GM12875 (cell line): ENCODE measurements around the gene SLC12A4.
A peak's percentile ranks its signal among the peaks of the same experiment; 100 is the strongest.

Experiments used
- H3K4me3 ChIP-seq: one replicate; pipeline ENCODE4 v1.5.1; 2011; ENCODE audit warnings: low read depth, low read length, control low read depth
- TF ChIP-seq, protein P1 (sequence below): IDR thresholded peaks from 2 replicates; pipeline ENCODE4 v1.5.1; 2011; ENCODE audit warnings: low read depth, mild to moderate bottlenecking, control low read depth, inconsistent platforms, low read length, moderate library complexity, borderline replicate concordance; ENCODE audit not compliant: insufficient read depth

Gene SLC12A4

DNA sequence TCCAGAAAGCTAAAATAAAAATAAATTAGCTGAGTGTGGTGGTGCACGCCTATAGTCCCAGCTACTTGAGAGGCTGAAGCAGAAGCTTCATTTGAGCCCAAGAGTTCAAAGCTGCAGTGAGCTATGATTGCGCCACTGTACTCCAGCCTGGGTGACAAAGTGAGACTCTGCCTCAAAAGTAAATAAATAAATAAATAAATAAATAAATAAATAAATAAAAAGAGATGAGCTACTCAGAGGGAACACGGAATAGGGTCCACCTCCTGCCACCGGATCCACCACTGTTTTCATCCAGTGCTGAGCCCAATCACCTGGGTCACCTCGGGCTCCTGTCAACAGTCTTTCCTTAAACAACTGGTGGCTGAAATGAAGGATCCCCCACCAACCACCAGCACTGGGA, 18.5 kb upstream of the SLC12A4 start:
- TF ChIP-seq, protein P1, sequence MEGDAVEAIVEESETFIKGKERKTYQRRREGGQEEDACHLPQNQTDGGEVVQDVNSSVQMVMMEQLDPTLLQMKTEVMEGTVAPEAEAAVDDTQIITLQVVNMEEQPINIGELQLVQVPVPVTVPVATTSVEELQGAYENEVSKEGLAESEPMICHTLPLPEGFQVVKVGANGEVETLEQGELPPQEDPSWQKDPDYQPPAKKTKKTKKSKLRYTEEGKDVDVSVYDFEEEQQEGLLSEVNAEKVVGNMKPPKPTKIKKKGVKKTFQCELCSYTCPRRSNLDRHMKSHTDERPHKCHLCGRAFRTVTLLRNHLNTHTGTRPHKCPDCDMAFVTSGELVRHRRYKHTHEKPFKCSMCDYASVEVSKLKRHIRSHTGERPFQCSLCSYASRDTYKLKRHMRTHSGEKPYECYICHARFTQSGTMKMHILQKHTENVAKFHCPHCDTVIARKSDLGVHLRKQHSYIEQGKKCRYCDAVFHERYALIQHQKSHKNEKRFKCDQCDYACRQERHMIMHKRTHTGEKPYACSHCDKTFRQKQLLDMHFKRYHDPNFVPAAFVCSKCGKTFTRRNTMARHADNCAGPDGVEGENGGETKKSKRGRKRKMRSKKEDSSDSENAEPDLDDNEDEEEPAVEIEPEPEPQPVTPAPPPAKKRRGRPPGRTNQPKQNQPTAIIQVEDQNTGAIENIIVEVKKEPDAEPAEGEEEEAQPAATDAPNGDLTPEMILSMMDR: no peak
- no peak overlapping the region for H3K4me3 ChIP-seq

- TF ChIP-seq, protein P1: no peak
- H3K4me3 ChIP-seq: no peak overlapping the region
These were observed 13.7 kb upstream of the SLC12A4 start for GRCh38 chr16:67982011-67982696.

DNA sequence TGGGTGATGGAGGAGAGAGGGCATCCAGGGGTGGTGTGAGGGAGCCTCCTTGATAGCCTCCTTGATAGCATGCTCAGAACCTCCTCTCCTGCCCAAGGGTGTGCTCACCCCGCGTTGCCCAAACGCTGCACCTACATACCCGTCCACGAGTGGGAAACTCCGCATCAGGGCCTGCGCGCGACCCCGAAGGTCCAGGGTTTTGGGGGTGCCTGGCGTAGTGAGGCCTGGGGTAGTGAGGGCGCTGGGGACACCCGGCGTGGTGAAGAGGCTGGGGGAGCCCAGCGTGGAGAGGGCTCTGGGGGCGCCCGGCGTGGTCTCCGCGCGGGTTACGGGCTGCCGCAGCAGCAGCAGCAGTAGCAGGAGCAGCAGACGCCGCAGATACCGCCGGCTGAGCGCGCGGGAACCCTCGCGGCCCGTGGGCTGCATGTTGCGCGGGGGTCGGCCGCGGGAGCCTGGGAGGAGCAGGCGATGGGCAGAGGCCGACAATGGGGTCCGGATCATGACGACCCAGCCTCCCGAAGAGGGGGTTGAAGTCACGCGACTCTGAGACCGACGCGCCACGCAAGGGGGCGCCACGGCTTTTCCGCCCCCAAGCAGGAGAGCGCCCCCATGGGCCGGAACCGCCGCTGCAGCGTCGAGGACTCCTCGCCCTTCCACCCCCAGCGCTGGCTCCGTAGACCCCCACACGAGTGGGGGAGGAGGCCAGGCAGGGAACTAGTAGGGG, 11.7 kb upstream of the SLC12A4 start, which contains the start of gene DPEP3:
Gene DPEP3 (minus strand): TSS at position 545 of the 724 bp plus-strand sequence. CDS start 119 bp downstream, at position 426.
- no peak within 1 kb of the TSS for H3K4me3 ChIP-seq
- TF ChIP-seq, protein P1: peak; percentile 18; the same call in 1 of the 2 replicates

DNA sequence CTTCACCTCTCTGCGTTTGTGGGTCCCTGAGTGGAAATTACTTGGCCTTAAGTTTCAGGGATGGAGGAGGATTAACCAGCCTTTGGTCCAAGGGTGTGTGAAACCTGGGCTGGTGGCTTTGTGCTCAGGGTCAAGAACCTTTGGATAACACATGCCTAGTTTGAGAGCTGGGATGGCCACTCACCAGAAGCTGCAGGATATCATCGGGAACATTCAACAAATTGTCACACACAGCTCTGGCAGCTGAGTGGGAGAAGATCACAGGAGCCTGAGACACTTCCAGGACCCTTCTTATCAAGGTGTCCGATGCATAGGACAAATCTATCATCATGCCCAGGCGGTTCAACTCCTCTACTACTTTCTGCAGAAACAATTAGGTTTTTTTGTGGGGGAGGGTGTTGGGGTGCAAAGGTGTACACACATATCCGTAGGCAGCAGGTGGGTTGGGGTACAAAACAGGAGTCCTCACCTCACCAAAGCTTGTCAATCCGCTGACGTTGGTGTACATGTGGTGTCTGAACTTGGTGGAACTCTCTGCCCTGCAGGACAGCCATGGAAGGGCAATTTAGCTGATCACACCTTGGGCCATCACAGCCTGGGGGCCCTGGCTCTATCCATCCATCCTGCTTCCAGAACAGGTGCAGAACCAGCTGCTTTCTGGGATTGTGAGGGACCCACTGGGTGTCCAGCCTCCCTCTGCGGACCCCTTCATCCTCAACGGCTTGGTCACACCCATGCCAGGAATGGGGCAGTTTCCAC, 9.2 kb upstream of the SLC12A4 start:
- H3K4me3 ChIP-seq: no peak overlapping the region
- TF ChIP-seq, protein P1: no peak

GRCh38 chr16:67977005-67977404, 8.6 kb upstream of the SLC12A4 start:
- TF ChIP-seq, protein P1: no peak
- H3K4me3 ChIP-seq: no peak overlapping the region

DNA sequence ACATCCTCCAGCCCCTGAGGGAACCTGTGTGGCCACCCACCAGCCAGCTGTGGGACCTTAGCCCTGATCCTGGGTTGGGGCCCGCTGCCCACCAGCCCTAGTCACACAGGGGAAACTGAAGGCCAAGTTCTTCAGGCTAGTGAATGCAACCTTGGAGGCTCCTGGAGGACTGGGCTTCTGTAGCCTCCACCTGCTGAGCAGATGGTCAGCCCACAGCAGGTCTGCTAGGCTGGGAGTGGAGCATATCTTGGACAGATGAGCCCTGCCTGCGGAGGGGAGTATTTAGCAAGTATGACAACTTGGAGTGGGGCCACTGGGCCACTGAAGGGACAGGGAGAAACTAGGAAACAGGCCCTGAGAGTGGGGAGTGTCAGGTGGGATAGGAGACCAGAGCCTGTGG, 7.8 kb upstream of the SLC12A4 start:
- TF ChIP-seq, protein P1: no peak
- H3K4me3 ChIP-seq: no peak overlapping the region
